ENCODE measurements around the gene DOK1.

DOK1 gene

GRCh38 chr2:74573747-74574562, 19.4 kb downstream of the DOK1 start:
- no peak overlapping the region for H2AFZ ChIP-seq (ENCODE audit: low read depth)
- TF ChIP-seq CTCF (conservative IDR thresholded peaks at IDR 0.05; ENCODE audit: low read depth, low read length): no peak
- no peaks in the 10 kb centered on the region for H3K79me2 ChIP-seq (ENCODE audit: insufficient read depth, low read depth)
- H3K27ac ChIP-seq: no peak overlapping the region
- H3K4me3 ChIP-seq (IDR thresholded peaks at IDR 0.05; ENCODE audit: insufficient read depth, low read depth, low read length): no peak overlapping the region
- H3K27me3 ChIP-seq (ENCODE audit: insufficient read depth, low read depth): no peaks in the 10 kb centered on the region
- no peak overlapping the region for H3K4me2 ChIP-seq
- H4K20me1 ChIP-seq (ENCODE audit: insufficient read depth): no peaks in the 10 kb centered on the region
- H3K4me1 ChIP-seq (ENCODE audit: low read depth, poor library complexity, severe bottlenecking): no peaks in the 10 kb centered on the region
- no peaks in the 10 kb centered on the region for H3K36me3 ChIP-seq (ENCODE audit: insufficient read depth)
- H3K9ac ChIP-seq: no peak overlapping the region

- Histone ChIP-seq H3K27me3 (ENCODE audit: insufficient read depth, low read depth) (no peaks in the 10 kb centered on the region), H3K4me1 (ENCODE audit: low read depth, poor library complexity, severe bottlenecking) (no peaks in the 10 kb centered on the region), H3K27ac (no peak overlapping the region), H3K79me2 (ENCODE audit: insufficient read depth, low read depth) (no peaks in the 10 kb centered on the region), H3K4me3 (IDR thresholded peaks at IDR 0.05; ENCODE audit: insufficient read depth, low read depth, low read length) (no peak overlapping the region), H3K4me2 (no peak overlapping the region), H4K20me1 (ENCODE audit: insufficient read depth) (no peaks in the 10 kb centered on the region), H2AFZ (ENCODE audit: low read depth) (no peak overlapping the region), H3K9ac (no peak overlapping the region), H3K36me3 (ENCODE audit: insufficient read depth) (no peaks in the 10 kb centered on the region)
- TF ChIP-seq CTCF (conservative IDR thresholded peaks at IDR 0.05; ENCODE audit: low read depth, low read length): no peak
Measured at GRCh38 chr2:74575320-74575719, 20.8 kb downstream of the DOK1 start.

- Histone ChIP-seq H3K4me2 (no peak overlapping the region), H3K9ac (no peak overlapping the region), H3K27me3 (ENCODE audit: insufficient read depth, low read depth) (no peaks in the 10 kb centered on the region), H4K20me1 (ENCODE audit: insufficient read depth) (no peaks in the 10 kb centered on the region), H3K27ac (no peak overlapping the region), H3K79me2 (ENCODE audit: insufficient read depth, low read depth) (no peaks in the 10 kb centered on the region), H3K4me3 (IDR thresholded peaks at IDR 0.05; ENCODE audit: insufficient read depth, low read depth, low read length) (no peak overlapping the region), H3K36me3 (ENCODE audit: insufficient read depth) (no peaks in the 10 kb centered on the region), H2AFZ (ENCODE audit: low read depth) (no peak overlapping the region), H3K4me1 (ENCODE audit: low read depth, poor library complexity, severe bottlenecking) (no peaks in the 10 kb centered on the region)
- TF ChIP-seq CTCF (conservative IDR thresholded peaks at IDR 0.05; ENCODE audit: low read depth, low read length): no peak
Measured at GRCh38 chr2:74576211-74576862, 21.8 kb downstream of the DOK1 start.

- Histone ChIP-seq H3K4me1 (ENCODE audit: low read depth, poor library complexity, severe bottlenecking) (no peaks in the 10 kb centered on the region), H3K27ac (no peak overlapping the region), H3K36me3 (ENCODE audit: insufficient read depth) (no peaks in the 10 kb centered on the region), H3K4me3 (IDR thresholded peaks at IDR 0.05; ENCODE audit: insufficient read depth, low read depth, low read length) (no peak overlapping the region), H4K20me1 (ENCODE audit: insufficient read depth) (no peaks in the 10 kb centered on the region), H3K27me3 (ENCODE audit: insufficient read depth, low read depth) (no peaks in the 10 kb centered on the region), H3K4me2 (no peak overlapping the region), H3K9ac (no peak overlapping the region), H3K79me2 (ENCODE audit: insufficient read depth, low read depth) (no peaks in the 10 kb centered on the region), H2AFZ (ENCODE audit: low read depth) (no peak overlapping the region)
- TF ChIP-seq CTCF (conservative IDR thresholded peaks at IDR 0.05; ENCODE audit: low read depth, low read length): no peak
Measured at GRCh38 chr2:74576863-74577229, 22.3 kb downstream of the DOK1 start.
